Non-pigmented ciliary epithelial cell (primary cell): ENCODE results near the gene EVI2A.
"Not testable (repeated sequence)": the region's sequence is repeated elsewhere in the genome, so short reads cannot be mapped to it uniquely, and the experiment has no call there.

Experiments used
- DNase-seq: peaks from one replicate; pipeline ENCODE4 v3.0.0-alpha.2; 2010; ENCODE audit warnings: low read depth

Gene EVI2A, protein sequence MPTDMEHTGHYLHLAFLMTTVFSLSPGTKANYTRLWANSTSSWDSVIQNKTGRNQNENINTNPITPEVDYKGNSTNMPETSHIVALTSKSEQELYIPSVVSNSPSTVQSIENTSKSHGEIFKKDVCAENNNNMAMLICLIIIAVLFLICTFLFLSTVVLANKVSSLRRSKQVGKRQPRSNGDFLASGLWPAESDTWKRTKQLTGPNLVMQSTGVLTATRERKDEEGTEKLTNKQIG

GRCh38 chr17:31321481-31321880, at the start of gene EVI2A:
EVI2A (minus strand) TSS chr17:31321622; CDS start chr17:31319013, 2,609 bp downstream.
- no peak for DNase-seq

DNA sequence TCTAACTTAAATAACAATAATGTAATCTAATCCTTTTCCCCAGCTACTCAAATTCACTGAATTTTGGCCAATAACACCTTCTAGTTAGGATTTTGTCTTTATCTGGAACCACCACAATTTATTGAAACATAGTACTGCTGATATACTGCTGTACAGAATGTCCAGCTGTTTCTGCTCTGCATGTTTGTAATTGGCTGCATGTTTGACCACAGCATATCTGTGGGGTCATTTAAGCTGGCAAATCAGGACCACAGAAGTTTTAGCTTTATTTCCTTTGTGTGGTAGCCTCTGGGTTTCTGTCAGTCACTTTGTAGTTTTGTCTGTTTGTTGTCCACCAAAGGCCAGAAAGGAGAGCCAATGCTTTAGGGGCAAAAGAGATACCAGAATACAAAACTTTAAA, 47.8 kb upstream of the EVI2A start:
- DNase-seq = peak; percentile 5

DNA sequence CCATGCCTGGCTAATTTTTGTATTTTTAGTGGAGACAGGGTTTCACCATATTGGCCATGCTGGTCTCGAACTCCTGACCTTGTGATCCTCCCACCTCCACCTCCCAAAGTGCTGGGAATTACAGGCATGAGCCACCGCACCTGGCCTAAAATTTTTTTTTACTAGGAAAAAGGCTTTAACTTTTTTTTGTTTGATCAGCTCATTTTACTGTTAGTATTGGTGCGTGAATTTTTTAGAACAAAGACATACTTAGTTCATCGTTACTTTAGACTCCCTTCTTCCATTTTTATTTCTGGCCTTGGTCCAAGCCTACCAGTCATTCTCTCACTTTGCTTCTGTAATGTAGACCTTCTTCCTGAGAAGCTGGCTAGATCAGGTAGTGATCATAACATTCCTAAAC, 44.7 kb upstream of the EVI2A start:
- DNase-seq = no peak

DNA sequence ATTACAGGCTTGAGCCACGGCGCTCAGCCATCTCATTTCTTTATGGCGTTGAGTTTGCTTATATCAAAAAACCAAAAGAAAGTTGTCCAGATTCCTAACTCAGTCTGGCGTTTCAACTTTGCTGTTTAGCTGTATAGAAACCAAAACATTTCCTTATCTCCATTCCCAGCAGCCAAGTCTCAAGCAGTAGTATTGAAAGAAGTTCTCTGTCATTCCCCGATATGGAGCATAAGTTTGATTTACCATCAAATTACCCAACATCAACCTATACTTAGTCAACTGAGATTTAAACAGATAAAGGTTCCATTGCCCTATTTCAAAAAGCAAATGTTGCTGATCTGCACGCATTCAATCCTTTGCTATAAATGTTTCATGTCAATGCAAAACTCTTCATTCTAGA, 42.6 kb upstream of the EVI2A start:
- no peak for DNase-seq

GRCh38 chr17:31357839-31358394, 36.5 kb upstream of the EVI2A start:
- no peak for DNase-seq

DNA sequence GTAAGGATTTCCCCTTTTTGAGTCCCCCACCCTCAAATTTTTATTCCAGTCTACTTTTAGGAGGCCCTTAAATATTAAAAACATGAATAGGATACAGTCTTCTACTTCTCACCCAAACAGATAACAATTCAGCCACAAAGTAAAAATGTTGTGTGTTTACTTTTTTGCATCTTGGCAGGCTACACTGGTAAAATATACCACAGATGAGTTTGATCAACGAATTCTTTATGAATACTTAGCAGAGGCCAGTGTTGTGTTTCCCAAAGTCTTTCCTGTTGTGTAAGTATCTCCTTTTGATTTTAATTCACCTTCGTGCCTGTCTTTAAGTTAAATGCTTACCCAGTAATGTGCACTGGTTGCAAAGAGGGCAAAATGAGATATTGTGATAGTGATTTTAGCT, 35.7 kb upstream of the EVI2A start:
- DNase-seq = no peak

DNA sequence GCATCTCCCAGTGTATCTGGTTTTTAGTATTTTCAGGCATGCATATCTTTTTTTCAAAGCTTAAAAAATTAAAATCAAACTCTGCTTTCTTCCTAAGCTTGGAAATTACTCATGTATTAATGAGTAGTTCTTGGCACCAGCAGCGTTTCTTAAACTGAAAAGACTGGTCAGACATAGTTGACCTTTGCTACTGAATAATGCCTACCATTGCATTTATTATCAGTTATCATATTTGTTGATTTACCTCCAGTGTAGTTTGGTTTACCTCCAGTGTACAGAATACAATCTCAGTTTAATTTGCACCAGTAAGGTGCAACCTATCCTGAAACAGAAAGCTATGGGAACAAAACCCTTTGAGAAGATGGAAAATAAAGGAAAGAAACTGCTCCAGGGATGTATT, 34.5 kb upstream of the EVI2A start:
- DNase-seq = no peak

- no peak for DNase-seq
Observed at GRCh38 chr17:31349454-31349853, 28.0 kb upstream of the EVI2A start.

DNA sequence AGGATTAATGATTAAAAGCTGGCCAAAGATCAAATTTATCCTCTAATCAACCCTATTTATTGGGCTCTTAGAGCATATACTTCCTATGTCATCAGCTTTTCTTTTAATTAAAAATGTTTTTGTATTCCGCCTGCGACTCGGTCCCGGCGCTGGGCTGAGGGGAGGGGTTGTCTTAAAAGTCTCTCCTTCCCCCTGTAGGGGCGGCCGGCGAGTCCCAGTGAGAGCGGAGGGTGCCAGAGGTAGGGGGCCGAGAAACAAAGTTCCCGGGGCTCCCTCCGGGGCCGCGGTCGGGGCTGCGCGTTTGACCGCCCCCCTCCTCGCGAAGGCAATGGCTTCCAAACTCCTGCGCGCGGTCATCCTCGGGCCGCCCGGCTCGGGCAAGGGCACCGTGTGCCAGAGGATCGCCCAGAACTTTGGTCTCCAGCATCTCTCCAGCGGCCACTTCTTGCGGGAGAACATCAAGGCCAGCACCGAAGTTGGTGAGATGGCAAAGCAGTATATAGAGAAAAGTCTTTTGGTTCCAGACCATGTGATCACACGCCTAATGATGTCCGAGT, 23.8 kb upstream of the EVI2A start:
- not testable (repeated sequence) for DNase-seq

DNA sequence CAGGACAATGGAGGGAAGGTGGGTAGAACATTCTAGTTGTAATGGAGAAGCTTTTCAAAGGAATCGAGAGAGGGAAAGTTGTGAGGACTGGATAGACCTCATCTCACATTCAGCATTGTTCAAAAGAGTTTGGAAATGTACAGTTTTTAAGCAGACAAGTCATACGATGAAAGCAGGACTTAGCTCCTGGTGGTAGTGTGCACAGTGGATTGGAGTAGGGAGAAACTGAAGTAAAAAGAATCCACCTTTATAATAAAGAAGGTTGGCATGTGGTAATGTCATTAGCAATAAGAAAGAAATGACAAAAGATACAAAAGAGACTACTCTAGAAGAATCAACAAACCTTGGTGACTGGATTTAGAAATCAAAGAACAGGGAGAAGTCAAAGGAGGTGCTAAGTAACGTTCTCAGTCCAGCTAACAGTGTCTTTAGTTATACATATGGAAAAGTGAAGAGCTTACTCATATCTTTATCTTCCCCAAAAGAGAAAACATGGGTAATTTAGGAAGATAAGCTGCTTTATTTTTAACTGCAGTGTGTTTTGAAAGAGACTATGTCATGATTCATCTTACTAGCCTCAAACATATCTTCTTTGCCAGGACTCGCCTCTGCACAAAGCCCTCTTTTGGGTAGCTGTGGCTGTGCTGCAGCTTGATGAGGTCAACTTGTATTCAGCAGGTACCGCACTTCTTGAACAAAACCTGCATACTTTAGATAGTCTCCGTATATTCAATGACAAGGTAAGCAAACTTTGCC, 18.7 kb upstream of the EVI2A start:
- peak; percentile 60 for DNase-seq

GRCh38 chr17:31329221-31329620, 7.8 kb upstream of the EVI2A start:
- DNase-seq = no peak

DNA sequence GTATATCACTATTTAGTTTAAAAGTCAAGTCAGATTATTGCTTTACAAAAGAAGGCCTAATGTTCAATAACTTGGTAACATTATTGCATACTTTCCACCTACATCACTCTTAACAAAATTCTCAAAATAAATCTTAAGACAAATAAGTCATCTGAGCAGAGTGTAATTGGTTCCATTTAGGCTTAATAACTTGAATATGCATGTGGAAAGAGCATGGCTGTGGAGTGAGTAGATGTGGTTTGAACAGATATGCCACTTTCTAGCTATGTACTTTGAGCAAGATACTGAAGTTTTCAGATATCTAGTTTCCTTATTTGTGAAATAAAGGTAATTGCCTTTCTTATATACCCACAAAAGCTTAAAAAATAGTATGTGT, 6.7 kb upstream of the EVI2A start:
- no peak for DNase-seq

- DNase-seq = peak; percentile 85
Observed at GRCh38 chr17:31327534-31328159, 6.2 kb upstream of the EVI2A start.

DNA sequence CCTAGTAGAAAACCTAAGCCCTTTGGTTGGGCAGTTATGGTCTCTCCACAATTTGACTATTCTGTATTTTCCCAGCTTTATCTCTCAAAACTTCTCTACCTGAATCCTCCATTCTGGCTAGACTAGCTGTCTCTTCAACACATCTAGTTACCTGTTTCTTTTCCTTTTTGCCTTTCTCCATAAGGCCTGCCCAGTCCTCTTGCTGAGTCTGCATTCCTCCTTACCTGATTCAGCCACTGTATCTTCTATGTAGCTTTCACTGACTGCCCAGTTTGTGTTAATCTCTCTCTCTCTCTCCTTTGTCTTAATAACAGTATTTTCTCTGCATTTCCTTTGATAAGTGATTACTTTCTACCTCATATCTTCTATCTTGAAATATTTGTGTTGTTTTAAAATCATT, 2.1 kb upstream of the EVI2A start:
- no peak for DNase-seq

DNA sequence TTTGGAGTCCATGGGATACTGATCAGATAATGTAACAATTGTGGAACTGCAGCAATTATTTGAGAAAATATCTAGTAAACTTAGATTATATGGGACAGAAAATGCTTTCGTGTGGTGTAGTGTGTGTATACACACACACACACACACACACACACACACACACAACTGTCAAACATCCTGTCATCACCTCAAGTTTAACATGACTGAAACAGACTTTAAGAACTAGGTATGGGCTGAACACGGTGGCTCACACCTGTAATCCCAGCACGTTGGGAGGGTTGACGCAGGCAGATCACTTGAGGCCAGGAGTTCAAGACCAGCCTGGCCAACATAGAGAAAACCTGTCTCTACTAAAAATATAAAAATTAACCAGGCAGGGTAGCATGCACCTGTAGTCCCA, 544 bp upstream of the EVI2A start:
- no peak for DNase-seq

DNA sequence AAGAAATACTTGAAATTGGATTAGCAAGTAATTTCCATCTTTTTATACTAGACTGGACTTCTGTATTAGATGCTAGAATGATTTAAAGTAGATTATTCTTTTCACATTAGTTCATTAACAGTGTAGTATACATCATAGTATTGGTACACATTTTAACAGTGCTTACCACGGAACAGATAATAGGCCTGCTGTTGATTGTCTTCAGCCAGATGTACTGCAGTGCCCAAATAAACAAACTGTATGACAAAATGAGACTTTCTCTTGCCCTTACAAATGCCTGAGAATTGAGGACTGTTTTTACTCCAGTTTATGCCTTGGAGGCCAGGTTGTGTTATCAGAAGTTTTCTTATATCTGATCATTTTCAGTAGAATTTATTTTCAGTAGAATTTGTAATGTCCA, 631 bp downstream of the EVI2A start:
- no peak for DNase-seq

GRCh38 chr17:31320241-31320640, 1.2 kb downstream of the EVI2A start:
- DNase-seq = no peak

GRCh38 chr17:31318851-31319661, 2.4 kb downstream of the EVI2A start:
- no peak for DNase-seq

DNA sequence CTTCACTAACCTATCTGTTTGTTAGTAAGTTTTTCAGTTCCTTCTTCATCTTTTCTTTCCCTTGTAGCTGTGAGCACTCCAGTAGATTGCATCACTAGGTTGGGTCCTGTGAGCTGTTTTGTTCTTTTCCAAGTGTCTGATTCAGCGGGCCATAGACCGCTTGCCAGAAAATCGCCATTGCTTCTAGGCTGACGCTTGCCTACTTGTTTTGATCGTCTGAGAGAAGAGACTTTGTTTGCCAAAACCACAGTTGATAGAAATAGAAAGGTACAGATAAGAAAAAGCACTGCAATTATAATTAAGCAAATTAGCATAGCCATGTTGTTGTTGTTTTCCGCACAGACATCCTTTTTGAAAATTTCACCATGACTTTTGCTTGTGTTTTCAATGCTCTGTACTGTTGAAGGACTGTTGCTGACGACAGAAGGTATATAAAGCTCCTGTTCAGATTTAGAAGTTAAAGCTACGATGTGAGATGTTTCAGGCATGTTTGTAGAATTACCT, 3.1 kb downstream of the EVI2A start:
- no peak for DNase-seq

DNA sequence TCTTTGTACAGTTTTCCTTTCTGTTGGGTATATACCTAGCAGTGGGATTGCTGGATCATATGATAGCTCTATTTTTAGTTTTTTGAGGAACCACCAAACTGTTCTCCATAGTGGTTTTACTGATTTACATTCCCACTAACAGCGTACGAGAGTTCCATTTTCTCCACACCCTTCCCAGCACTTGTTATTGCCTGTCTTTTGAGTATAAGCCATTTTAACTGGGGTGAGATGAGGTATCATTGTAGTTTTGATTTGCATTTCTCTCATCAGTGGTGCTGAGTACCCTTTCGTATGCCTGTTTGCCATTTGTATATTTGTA, 6.7 kb downstream of the EVI2A start:
- DNase-seq = no peak

DNA sequence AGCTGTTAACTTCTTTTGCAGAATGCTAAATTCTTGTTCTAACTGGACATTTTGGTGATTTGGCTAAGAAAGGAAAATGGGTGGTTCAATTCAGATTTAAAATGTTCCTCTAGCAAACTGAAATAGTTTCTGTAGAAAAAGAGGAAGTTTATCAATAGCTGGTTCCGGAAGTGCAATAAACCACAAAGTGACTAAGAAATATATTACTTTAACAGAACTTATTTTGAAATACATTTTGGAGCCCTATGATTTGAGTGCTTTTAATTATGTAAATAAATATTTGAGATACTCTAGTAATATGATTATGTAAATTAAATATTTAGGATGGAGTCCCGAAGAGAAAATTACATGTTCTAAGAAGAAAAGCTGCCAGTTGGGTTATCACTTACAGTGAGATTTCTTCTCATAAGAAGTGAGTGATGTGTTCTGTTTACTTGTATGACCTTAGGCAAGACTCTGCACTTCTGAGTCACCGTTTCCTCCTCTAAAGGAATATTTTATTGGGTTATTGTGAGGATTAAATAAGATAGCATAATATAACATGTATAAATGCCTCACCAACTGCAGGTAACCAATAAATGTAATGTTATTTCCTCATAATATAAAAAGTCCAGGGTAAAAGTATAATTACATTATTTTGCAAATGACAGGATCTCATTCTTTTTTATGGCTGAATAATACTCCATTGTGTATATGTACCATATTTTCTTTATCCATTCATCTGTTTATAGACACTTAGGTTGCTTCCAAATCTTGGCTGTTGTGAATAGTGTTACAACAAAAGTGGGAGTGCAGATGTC, 7.2 kb downstream of the EVI2A start, which contains the start of gene EVI2B:
Gene EVI2B (minus strand): TSS at position 73 of the 800 bp plus-strand sequence. CDS start 8,445 bp downstream, outside the sequence.
- no peak for DNase-seq
